MCF 10A (cell line): ENCODE measurements around the gene AP1G2. TPM values are rescaled to one million over a fixed set of nuclear protein-coding genes. Genes with fewer than 3 reads are reported as not detected.

ENCODE experiments used
- BruUV-seq: library from RNA; stranded (reverse); fragments of 400-500 nt; replicated peaks from 2 replicates; lab custom pipeline; 2021; lab: Mats Ljungman, UMichigan
- CTCF ChIA-PET: fragments of 300-600 bp; sonication (Branson Sonifier 250); formaldehyde crosslinking; extraction: SDS; loops from one replicate; lab custom pipeline; 2021; ENCODE audit warnings: antibody characterized with exemption, inconsistent platforms; lab: Yijun Ruan, JAX
- POLR2A ChIA-PET: fragments of 300-600, 350-650 bp; sonication (Branson Sonifier 250); formaldehyde crosslinking; extraction: SDS; loops from one replicate; lab custom pipeline; 2020; ENCODE audit warnings: antibody characterized with exemption, inconsistent platforms; lab: Yijun Ruan, JAX
- DNase-seq: peaks from one replicate; pipeline ENCODE4 v3.0.0-alpha.2; 2018; ENCODE audit not compliant: unreplicated experiment
- H3K27ac Mint-ChIP-seq: one replicate; pipeline ENCODE4 v1.8.0; 2022; ENCODE audit warnings: mild to moderate bottlenecking, low read depth, mixed read lengths; ENCODE audit not compliant: unreplicated experiment
- H3K27me3 Mint-ChIP-seq: one replicate; pipeline ENCODE4 v1.8.0; 2022; ENCODE audit warnings: mixed read lengths; ENCODE audit not compliant: insufficient read depth, unreplicated experiment
- H3K36me3 Mint-ChIP-seq: one replicate; pipeline ENCODE4 v1.8.0; 2022; ENCODE audit warnings: mild to moderate bottlenecking, moderate library complexity, mixed read lengths; ENCODE audit not compliant: insufficient read depth, unreplicated experiment
- H3K4me1 Mint-ChIP-seq: one replicate; pipeline ENCODE4 v1.8.0; 2022; ENCODE audit warnings: mixed read lengths; ENCODE audit not compliant: insufficient read depth, unreplicated experiment
- H3K4me3 Mint-ChIP-seq: one replicate; pipeline ENCODE4 v1.8.0; 2022; ENCODE audit warnings: mild to moderate bottlenecking, moderate library complexity, mixed read lengths; ENCODE audit not compliant: unreplicated experiment
- H3K9me3 Mint-ChIP-seq: one replicate; pipeline ENCODE4 v1.8.0; 2022; ENCODE audit warnings: mixed read lengths; ENCODE audit not compliant: unreplicated experiment
- intact Hi-C: fragments of 100-400 bp; cut with micrococcal nuclease; formaldehyde crosslinking; loops from 2 replicates; pipeline ENCODE4 v1.14.1; 2022
- total RNA-seq: library from RNA; stranded (reverse); gene quantifications from 2 replicates; pipeline ENCODE4 v1.2.3, GENCODE V29; 2022
- TF ChIP-seq, protein P1 (sequence below): fragments of 200-600 bp; IDR thresholded peaks from one replicate; pipeline ENCODE4 v1.8.0; 2022; ENCODE audit warnings: antibody characterized with exemption, mild to moderate bottlenecking; ENCODE audit not compliant: unreplicated experiment

The AP1G2 gene
- total RNA-seq, 1 experiment from 2014 or later = 89.2 TPM

DNA sequence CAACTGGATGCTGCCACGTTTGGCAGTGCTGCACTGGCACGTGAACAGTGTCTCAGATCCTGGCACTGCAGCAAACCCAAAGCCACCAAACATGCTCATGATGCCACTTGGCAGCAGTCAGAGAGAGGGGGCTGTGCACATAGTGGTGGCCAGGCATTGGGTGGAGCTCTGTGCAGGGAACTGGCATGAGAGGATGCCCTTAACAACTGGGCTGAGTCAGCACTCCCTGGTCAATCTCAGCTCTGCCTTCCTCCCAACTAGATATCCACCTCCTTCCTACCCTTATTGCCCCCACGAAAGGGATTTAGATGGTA lies 53.0 kb downstream of the AP1G2 start:
- DNase-seq = no peak
- H3K4me3 Mint-ChIP-seq = no peak overlapping the region
- H3K36me3 Mint-ChIP-seq = no peaks in the 10 kb centered on the region
- TF ChIP-seq, protein P1, sequence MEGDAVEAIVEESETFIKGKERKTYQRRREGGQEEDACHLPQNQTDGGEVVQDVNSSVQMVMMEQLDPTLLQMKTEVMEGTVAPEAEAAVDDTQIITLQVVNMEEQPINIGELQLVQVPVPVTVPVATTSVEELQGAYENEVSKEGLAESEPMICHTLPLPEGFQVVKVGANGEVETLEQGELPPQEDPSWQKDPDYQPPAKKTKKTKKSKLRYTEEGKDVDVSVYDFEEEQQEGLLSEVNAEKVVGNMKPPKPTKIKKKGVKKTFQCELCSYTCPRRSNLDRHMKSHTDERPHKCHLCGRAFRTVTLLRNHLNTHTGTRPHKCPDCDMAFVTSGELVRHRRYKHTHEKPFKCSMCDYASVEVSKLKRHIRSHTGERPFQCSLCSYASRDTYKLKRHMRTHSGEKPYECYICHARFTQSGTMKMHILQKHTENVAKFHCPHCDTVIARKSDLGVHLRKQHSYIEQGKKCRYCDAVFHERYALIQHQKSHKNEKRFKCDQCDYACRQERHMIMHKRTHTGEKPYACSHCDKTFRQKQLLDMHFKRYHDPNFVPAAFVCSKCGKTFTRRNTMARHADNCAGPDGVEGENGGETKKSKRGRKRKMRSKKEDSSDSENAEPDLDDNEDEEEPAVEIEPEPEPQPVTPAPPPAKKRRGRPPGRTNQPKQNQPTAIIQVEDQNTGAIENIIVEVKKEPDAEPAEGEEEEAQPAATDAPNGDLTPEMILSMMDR = no peak
- ChIA-PET POLR2A (no interaction called here), CTCF (no interaction called here)
- intact Hi-C loops = no loop called here
- no peaks in the 10 kb centered on the region for H3K27me3 Mint-ChIP-seq
- BruUV-seq = no TSS peak
- H3K4me1 Mint-ChIP-seq = no peaks in the 10 kb centered on the region
- no peaks in the 10 kb centered on the region for H3K9me3 Mint-ChIP-seq
- no peak overlapping the region for H3K27ac Mint-ChIP-seq

DNA sequence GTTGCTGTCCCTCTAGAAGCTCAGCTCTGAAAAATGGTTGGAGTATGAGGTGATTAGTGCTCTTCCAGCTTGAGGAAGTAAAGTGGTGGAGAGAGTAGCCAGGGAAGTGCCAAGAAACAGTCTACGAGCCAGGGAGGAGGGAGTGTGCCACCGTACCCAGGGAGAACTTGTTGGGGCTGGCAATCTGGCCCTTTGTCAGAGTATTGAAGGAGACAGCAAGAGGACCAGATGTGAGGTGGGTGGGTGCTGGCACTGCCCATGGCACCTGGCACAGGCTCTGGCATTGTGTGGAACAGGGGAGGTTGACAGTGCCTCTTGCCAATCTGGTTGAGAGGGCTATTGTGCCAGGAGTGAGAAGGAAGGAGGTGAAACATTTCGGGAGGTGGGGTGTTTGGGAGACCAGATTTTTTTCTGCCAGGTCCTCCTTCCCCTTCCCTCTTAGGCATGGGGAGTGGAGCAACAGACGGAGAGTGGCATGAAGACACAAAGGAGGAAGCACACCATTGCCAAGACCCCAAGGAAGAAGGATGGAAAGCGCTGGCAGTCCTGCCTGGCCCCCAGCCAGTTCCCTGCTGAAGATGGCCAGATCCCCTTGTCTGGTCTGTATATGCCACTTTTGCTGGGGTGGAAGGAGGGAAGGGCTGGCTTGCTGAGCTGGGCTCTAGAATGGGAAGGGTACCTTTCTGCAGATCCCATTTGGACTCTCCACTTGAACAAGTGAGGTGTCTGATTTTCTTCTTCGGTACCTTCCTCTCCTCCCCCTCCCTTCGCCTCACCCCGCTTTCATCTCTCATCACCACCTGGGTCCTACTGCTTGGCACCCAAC lies 53.6 kb downstream of the AP1G2 start:
- ChIA-PET POLR2A (no interaction called here), CTCF (no interaction called here)
- intact Hi-C loops = no loop called here
- Mint-ChIP-seq H3K27ac (no peak overlapping the region), H3K4me3 (no peak overlapping the region), H3K36me3 (no peaks in the 10 kb centered on the region), H3K4me1 (no peaks in the 10 kb centered on the region), H3K27me3 (no peaks in the 10 kb centered on the region), H3K9me3 (no peaks in the 10 kb centered on the region)
- DNase-seq = no peak
- no TSS peak for BruUV-seq
- TF ChIP-seq, protein P1 = no peak

DNA sequence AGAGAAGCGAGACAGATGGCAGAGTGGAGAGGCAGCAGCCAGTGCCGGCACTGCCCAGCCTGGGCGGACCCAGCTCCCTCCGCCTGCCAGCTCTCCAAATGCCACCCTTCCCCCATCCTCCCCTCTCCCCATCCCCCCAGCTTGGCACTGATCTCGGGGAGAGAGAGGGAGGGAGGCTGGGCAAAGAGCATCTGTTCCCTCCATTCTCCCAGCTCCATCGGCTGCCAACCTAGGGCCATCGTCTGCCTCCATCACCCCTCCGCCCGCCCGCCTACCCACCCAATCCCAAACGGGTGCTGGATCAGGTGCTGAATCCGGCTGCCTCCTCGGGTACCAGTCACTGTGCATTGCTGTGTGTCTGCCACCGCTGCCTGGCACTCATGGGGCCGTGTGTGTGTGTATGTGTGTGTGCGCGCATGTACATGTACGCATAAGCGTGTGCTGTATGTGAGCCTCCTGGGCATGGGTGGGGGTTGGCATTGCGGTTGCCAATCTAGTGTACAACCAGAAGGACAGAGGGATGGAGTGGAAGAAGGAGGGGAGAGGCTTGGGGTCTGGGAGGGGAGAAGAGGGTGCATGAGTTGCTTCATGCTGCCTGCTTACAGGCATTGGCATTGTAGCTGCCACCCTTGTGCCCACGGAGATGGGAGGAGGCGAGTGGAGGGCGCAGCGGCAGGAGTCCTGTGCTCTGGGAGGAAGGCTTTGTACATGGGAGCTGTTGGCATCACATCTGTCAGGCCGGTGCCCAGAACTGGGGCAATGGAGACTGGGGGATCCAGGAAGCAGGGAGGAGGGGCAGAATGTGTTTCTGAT lies 54.4 kb downstream of the AP1G2 start:
- ChIA-PET CTCF (interaction anchor here (0.5 kb wide), 1 partner anchor 390 kb away, joined by 4 read pairs; no protein-coding TSS in a partner anchor), POLR2A (no interaction called here)
- H3K36me3 Mint-ChIP-seq = no peaks in the 10 kb centered on the region
- no TSS peak for BruUV-seq
- no peaks in the 10 kb centered on the region for H3K4me1 Mint-ChIP-seq
- H3K27ac Mint-ChIP-seq = no peak overlapping the region
- TF ChIP-seq, protein P1 = no peak
- no peaks in the 10 kb centered on the region for H3K9me3 Mint-ChIP-seq
- intact Hi-C loops = no loop called here
- H3K4me3 Mint-ChIP-seq = no peak overlapping the region
- no peak for DNase-seq
- H3K27me3 Mint-ChIP-seq = no peaks in the 10 kb centered on the region

DNA sequence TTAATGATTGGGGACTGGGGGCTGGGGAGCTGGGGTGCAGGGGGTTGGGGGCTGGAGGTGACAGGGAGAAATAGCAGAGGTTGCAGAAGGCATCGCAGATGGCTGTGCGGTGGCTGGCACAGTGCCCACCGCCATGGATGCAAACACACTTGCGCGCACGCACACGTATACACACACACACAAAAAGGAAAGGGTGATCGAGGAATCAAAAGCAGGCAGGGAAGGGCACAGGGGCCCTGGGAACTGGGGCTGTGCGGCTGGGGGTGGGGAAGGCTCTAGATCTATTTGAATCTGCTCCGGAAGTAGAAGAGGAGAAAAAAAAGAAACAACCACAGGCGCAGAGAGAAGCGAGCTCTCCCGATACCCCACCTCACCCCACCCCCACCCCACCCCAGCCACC lies 55.4 kb downstream of the AP1G2 start:
- no peaks in the 10 kb centered on the region for H3K27me3 Mint-ChIP-seq
- DNase-seq = no peak
- no peak overlapping the region for H3K4me3 Mint-ChIP-seq
- TF ChIP-seq, protein P1 = no peak
- intact Hi-C loops = no loop called here
- BruUV-seq = no TSS peak
- ChIA-PET POLR2A (no interaction called here), CTCF (interaction anchor here (0.5 to 0.9 kb wide), 2 partner anchors 28 to 217 kb away, joined by 3 to 4 read pairs; no protein-coding TSS in a partner anchor)
- H3K36me3 Mint-ChIP-seq = no peaks in the 10 kb centered on the region
- no peaks in the 10 kb centered on the region for H3K4me1 Mint-ChIP-seq
- no peak overlapping the region for H3K27ac Mint-ChIP-seq
- H3K9me3 Mint-ChIP-seq = no peaks in the 10 kb centered on the region
